Neural cell (in vitro differentiated cells): ENCODE data around the gene NLRC3. TPM values are rescaled to one million over a fixed set of nuclear protein-coding genes. Genes with fewer than 3 reads are reported as not detected.

Experiments
- H2AFZ ChIP-seq: fragments of 200-600, 300-800 bp; sonication (generic), shearing (Covaris generic); 2 replicates; pipeline ENCODE4 v1.6.0; 2014; ENCODE audit warnings: low read depth, mild to moderate bottlenecking, antibody characterized with exemption, low read length, moderate library complexity
- H3F3A ChIP-seq: fragments of 200-600 bp; shearing (Covaris generic); 2 replicates; pipeline ENCODE4 v1.6.1; 2016; ENCODE audit warnings: mild to moderate bottlenecking, moderate library complexity, mixed read lengths, antibody characterized with exemption, low read length; ENCODE audit not compliant: insufficient read depth, poor library complexity, severe bottlenecking
- H3K27ac ChIP-seq: fragments of 200-600, 300-800 bp; sonication (generic), shearing (Covaris generic); 2 replicates; pipeline ENCODE4 v1.5.1; 2014; ENCODE audit warnings: mild to moderate bottlenecking, low read length, moderate library complexity
- H3K27me3 ChIP-seq: fragments of 300-800, 200-600 bp; sonication (generic), shearing (Covaris generic); 2 replicates; pipeline ENCODE4 v1.6.0; 2014; ENCODE audit warnings: mild to moderate bottlenecking, low read depth, low read length, moderate library complexity; ENCODE audit not compliant: insufficient read depth
- H3K36me3 ChIP-seq: fragments of 300-800, 200-600 bp; sonication (generic), shearing (Covaris generic); 2 replicates; pipeline ENCODE4 v1.5.1; 2014; ENCODE audit warnings: mild to moderate bottlenecking, antibody characterized with exemption, low read length, moderate library complexity; ENCODE audit not compliant: insufficient read depth
- H3K4me2 ChIP-seq: fragments of 300-800, 200-600 bp; sonication (generic), shearing (Covaris generic); 2 replicates; pipeline ENCODE4 v1.6.0; 2014; ENCODE audit warnings: mild to moderate bottlenecking, low read length
- H3K4me3 ChIP-seq: fragments of 300-800, 200-600 bp; sonication (generic), shearing (Covaris generic); 2 replicates; pipeline ENCODE4 v1.5.1; 2014; ENCODE audit warnings: mild to moderate bottlenecking, low read length, moderate library complexity
- H3K79me2 ChIP-seq: fragments of 200-600 bp; shearing (Covaris generic); replicated peaks from 2 replicates; pipeline ENCODE4 v1.6.0; 2014; ENCODE audit warnings: mild to moderate bottlenecking, low read length, moderate library complexity; ENCODE audit not compliant: insufficient read depth
- H3K9ac ChIP-seq: fragments of 300-800, 200-600 bp; sonication (generic), shearing (Covaris generic); 2 replicates; pipeline ENCODE4 v1.6.1; 2016; ENCODE audit warnings: mild to moderate bottlenecking, low read length, mixed read lengths
- H3K9me2 ChIP-seq: fragments of 200-600 bp; shearing (Covaris generic); 2 replicates; pipeline ENCODE4 v1.6.1; 2016; ENCODE audit warnings: mild to moderate bottlenecking, low read length, mixed read lengths; ENCODE audit not compliant: insufficient read depth
- H3K9me3 ChIP-seq: fragments of 200-600, 300-800 bp; sonication (generic), shearing (Covaris generic); 2 replicates; pipeline ENCODE4 v1.6.1; 2016; ENCODE audit warnings: mild to moderate bottlenecking, mixed run types, low read length, moderate library complexity, mixed read lengths
- H4K20me1 ChIP-seq: fragments of 200-600 bp; shearing (Covaris generic); 2 replicates; pipeline ENCODE4 v1.6.1; 2016; ENCODE audit warnings: mild to moderate bottlenecking, mixed run types; ENCODE audit not compliant: insufficient read depth
- EP300 ChIP-seq: fragments of 450-650 bp; conservative IDR thresholded peaks from 2 replicates; pipeline ENCODE4 v1.6.1; 2014; ENCODE audit warnings: antibody characterized with exemption, mild to moderate bottlenecking, moderate library complexity; ENCODE audit not compliant: poor library complexity, severe bottlenecking
- EZH2 ChIP-seq: fragments of 200-600, 300-800 bp; shearing (Covaris generic), sonication (generic); IDR thresholded peaks from 2 replicates; pipeline ENCODE4 v1.6.1; 2014; ENCODE audit warnings: antibody characterized with exemption, low read length, borderline replicate concordance, mild to moderate bottlenecking; ENCODE audit not compliant: insufficient read depth, poor library complexity, severe bottlenecking
- MXI1 ChIP-seq: fragments of 450-650 bp; conservative IDR thresholded peaks from 2 replicates; pipeline ENCODE4 v1.6.1; 2014; ENCODE audit warnings: antibody characterized with exemption, mild to moderate bottlenecking; ENCODE audit not compliant: poor library complexity, severe bottlenecking
- POLR2AphosphoS5 ChIP-seq: IDR thresholded peaks from 2 replicates; pipeline ENCODE4 v1.6.1; 2012
- RAD21 ChIP-seq: fragments of 450-650 bp; conservative IDR thresholded peaks from 2 replicates; pipeline ENCODE4 v1.6.1; 2014; ENCODE audit warnings: antibody characterized with exemption, mild to moderate bottlenecking, moderate library complexity
- SMC3 ChIP-seq: fragments of 450-650 bp; conservative IDR thresholded peaks from 2 replicates; pipeline ENCODE4 v1.6.1; 2014; ENCODE audit warnings: antibody characterized with exemption, mild to moderate bottlenecking, moderate library complexity; ENCODE audit not compliant: poor library complexity
- TAF1 ChIP-seq: IDR thresholded peaks from 2 replicates; pipeline ENCODE4 v1.6.1; 2012; ENCODE audit warnings: low read depth
- polyA minus RNA-seq: library from RNA; depleted of rRNA, polyadenylated mRNA; stranded (reverse); fragments of >200 nt; gene quantifications from 2 replicates; pipeline ENCODE4 v1.2.3, GENCODE V29; 2014
- polyA plus RNA-seq: library from polyadenylated mRNA; depleted of rRNA; stranded (reverse); fragments of >200 nt; gene quantifications from 2 replicates; pipeline ENCODE4 v1.2.3, GENCODE V29; 2014
- TF ChIP-seq, protein P1 (sequence below): fragments of 450-650 bp; IDR thresholded peaks from 2 replicates; pipeline ENCODE4 v1.5.1; 2014; ENCODE audit warnings: antibody characterized with exemption, mild to moderate bottlenecking, moderate library complexity; ENCODE audit not compliant: poor library complexity, severe bottlenecking
- TF ChIP-seq, protein P2 (sequence below): IDR thresholded peaks from 2 replicates; pipeline ENCODE4 v1.6.1; 2012; ENCODE audit warnings: borderline replicate concordance

The NLRC3 gene, protein sequence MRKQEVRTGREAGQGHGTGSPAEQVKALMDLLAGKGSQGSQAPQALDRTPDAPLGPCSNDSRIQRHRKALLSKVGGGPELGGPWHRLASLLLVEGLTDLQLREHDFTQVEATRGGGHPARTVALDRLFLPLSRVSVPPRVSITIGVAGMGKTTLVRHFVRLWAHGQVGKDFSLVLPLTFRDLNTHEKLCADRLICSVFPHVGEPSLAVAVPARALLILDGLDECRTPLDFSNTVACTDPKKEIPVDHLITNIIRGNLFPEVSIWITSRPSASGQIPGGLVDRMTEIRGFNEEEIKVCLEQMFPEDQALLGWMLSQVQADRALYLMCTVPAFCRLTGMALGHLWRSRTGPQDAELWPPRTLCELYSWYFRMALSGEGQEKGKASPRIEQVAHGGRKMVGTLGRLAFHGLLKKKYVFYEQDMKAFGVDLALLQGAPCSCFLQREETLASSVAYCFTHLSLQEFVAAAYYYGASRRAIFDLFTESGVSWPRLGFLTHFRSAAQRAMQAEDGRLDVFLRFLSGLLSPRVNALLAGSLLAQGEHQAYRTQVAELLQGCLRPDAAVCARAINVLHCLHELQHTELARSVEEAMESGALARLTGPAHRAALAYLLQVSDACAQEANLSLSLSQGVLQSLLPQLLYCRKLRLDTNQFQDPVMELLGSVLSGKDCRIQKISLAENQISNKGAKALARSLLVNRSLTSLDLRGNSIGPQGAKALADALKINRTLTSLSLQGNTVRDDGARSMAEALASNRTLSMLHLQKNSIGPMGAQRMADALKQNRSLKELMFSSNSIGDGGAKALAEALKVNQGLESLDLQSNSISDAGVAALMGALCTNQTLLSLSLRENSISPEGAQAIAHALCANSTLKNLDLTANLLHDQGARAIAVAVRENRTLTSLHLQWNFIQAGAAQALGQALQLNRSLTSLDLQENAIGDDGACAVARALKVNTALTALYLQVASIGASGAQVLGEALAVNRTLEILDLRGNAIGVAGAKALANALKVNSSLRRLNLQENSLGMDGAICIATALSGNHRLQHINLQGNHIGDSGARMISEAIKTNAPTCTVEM
- polyA plus RNA-seq (0.30 and 0.57 TPM in 2 replicates), polyA minus RNA-seq (0.23 and 0.24 TPM in 2 replicates)

DNA sequence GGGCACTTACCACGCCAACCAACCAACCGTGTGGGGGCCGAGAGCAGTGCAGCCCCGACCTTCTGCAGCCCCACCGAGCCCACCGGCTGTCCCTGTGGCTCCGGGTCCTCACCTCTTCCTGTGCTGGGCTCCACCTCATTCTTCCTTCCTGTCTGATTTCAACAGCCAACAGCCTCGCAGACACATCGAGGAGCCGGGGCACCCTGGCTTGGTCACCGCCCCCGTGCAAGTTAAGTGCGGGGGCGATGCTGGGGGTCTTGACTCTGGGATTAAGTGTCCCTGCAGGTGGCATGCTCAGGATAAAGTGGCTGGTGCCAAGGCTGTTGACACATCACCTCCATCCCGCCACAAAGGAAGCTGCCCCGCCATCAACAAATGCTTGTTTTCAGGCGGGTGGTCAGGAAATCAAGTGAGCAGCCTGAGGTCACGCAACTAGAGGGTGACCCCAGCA, at the start of gene NLRC3:
Gene NLRC3 (minus strand): TSS at position 102 of the 451 bp plus-strand sequence. CDS start 12,367 bp downstream, outside the sequence.
- TF ChIP-seq, protein P1, sequence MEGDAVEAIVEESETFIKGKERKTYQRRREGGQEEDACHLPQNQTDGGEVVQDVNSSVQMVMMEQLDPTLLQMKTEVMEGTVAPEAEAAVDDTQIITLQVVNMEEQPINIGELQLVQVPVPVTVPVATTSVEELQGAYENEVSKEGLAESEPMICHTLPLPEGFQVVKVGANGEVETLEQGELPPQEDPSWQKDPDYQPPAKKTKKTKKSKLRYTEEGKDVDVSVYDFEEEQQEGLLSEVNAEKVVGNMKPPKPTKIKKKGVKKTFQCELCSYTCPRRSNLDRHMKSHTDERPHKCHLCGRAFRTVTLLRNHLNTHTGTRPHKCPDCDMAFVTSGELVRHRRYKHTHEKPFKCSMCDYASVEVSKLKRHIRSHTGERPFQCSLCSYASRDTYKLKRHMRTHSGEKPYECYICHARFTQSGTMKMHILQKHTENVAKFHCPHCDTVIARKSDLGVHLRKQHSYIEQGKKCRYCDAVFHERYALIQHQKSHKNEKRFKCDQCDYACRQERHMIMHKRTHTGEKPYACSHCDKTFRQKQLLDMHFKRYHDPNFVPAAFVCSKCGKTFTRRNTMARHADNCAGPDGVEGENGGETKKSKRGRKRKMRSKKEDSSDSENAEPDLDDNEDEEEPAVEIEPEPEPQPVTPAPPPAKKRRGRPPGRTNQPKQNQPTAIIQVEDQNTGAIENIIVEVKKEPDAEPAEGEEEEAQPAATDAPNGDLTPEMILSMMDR, result no peak
- TF ChIP-seq RAD21, result no peak
- TF ChIP-seq SMC3, result no peak
- TF ChIP-seq EZH2, result no peak
- no peak for TF ChIP-seq TAF1
- no peak for TF ChIP-seq MXI1
- TF ChIP-seq, protein P2, sequence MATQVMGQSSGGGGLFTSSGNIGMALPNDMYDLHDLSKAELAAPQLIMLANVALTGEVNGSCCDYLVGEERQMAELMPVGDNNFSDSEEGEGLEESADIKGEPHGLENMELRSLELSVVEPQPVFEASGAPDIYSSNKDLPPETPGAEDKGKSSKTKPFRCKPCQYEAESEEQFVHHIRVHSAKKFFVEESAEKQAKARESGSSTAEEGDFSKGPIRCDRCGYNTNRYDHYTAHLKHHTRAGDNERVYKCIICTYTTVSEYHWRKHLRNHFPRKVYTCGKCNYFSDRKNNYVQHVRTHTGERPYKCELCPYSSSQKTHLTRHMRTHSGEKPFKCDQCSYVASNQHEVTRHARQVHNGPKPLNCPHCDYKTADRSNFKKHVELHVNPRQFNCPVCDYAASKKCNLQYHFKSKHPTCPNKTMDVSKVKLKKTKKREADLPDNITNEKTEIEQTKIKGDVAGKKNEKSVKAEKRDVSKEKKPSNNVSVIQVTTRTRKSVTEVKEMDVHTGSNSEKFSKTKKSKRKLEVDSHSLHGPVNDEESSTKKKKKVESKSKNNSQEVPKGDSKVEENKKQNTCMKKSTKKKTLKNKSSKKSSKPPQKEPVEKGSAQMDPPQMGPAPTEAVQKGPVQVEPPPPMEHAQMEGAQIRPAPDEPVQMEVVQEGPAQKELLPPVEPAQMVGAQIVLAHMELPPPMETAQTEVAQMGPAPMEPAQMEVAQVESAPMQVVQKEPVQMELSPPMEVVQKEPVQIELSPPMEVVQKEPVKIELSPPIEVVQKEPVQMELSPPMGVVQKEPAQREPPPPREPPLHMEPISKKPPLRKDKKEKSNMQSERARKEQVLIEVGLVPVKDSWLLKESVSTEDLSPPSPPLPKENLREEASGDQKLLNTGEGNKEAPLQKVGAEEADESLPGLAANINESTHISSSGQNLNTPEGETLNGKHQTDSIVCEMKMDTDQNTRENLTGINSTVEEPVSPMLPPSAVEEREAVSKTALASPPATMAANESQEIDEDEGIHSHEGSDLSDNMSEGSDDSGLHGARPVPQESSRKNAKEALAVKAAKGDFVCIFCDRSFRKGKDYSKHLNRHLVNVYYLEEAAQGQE, result no peak
- TF ChIP-seq EP300, result no peak
- no peak for TF ChIP-seq POLR2AphosphoS5
- Histone ChIP-seq H3K27me3 (no peaks in the 10 kb centered on the region), H4K20me1 (no peaks in the 10 kb centered on the region)

More for the DNA sequence above, at the start of gene NLRC3:
- no peak within 1 kb of the TSS for H2AFZ ChIP-seq
- H3K4me3 ChIP-seq, result no peak within 1 kb of the TSS
- H3K36me3 ChIP-seq, result no peaks in the 10 kb centered on the region
- H3K9ac ChIP-seq, result no peak within 1 kb of the TSS
- H3F3A ChIP-seq, result no peaks in the 10 kb centered on the region
- no peaks in the 10 kb centered on the region for H3K9me2 ChIP-seq
- H3K79me2 ChIP-seq, result no peaks in the 10 kb centered on the region
- no peak within 1 kb of the TSS for H3K4me2 ChIP-seq
- H3K27ac ChIP-seq, result no peak within 1 kb of the TSS
- H3K9me3 ChIP-seq, result no peaks in the 10 kb centered on the region
